Astrocyte (in vitro differentiated cells and primary cell): Measurements from ENCODE around the gene C2orf80. TPM values are rescaled to one million over a fixed set of nuclear protein-coding genes. Genes with fewer than 3 reads are reported as not detected.

Source experiments
- DNase-seq: peaks from one replicate; pipeline ENCODE4 v3.0.0-alpha.2; 2010; ENCODE audit warnings: low read depth
- FAIRE-seq: peaks from 2 replicates; lab custom pipeline; 2011; peaks lifted over from hg19 to GRCh38; lab: Jason Lieb, UNC
- H2AFZ ChIP-seq: 2 replicates; pipeline ENCODE4 v1.6.0; 2012; ENCODE audit warnings: low read depth, low read length, inconsistent platforms
- H3K27ac ChIP-seq: 2 replicates; pipeline ENCODE4 v1.5.1; 2011; ENCODE audit warnings: low read depth, low read length, inconsistent platforms
- H3K27me3 ChIP-seq: 2 replicates; pipeline ENCODE4 v1.6.0; 2011; ENCODE audit warnings: low read length, inconsistent platforms; ENCODE audit not compliant: insufficient read depth
- H3K36me3 ChIP-seq: 2 replicates; pipeline ENCODE4 v1.5.1; 2011; ENCODE audit warnings: low read length, inconsistent platforms; ENCODE audit not compliant: insufficient read depth
- H3K4me1 ChIP-seq: 2 replicates; pipeline ENCODE4 v1.5.1; 2011; ENCODE audit warnings: low read length, inconsistent platforms; ENCODE audit not compliant: insufficient read depth
- H3K4me2 ChIP-seq: 2 replicates; pipeline ENCODE4 v1.6.0; 2012; ENCODE audit warnings: low read length, inconsistent platforms
- H3K4me3 ChIP-seq: 2 replicates; pipeline ENCODE4 v1.5.1; 2011; ENCODE audit warnings: low read depth, mild to moderate bottlenecking, low read length, inconsistent platforms; ENCODE audit not compliant: insufficient read depth
- H3K79me2 ChIP-seq: 2 replicates; pipeline ENCODE4 v1.6.0; 2012; ENCODE audit warnings: mild to moderate bottlenecking, low read length, inconsistent platforms; ENCODE audit not compliant: insufficient read depth
- H3K9ac ChIP-seq: 2 replicates; pipeline ENCODE4 v1.6.0; 2012; ENCODE audit warnings: mild to moderate bottlenecking, low read length, inconsistent platforms
- H3K9me3 ChIP-seq: 2 replicates; pipeline ENCODE4 v1.5.1; 2012; ENCODE audit warnings: low read depth, mild to moderate bottlenecking, low read length, inconsistent platforms; ENCODE audit not compliant: insufficient read depth
- H4K20me1 ChIP-seq: 2 replicates; pipeline ENCODE4 v1.6.0; 2012; ENCODE audit warnings: low read length, inconsistent platforms; ENCODE audit not compliant: insufficient read depth
- H3K27ac Mint-ChIP-seq: one replicate; pipeline ENCODE4 v1.8.0; 2021; ENCODE audit warnings: mild to moderate bottlenecking, mixed read lengths; ENCODE audit not compliant: unreplicated experiment
- H3K27me3 Mint-ChIP-seq: one replicate; pipeline ENCODE4 v1.8.0; 2021; ENCODE audit warnings: low read depth, mixed read lengths; ENCODE audit not compliant: unreplicated experiment
- H3K36me3 Mint-ChIP-seq: one replicate; pipeline ENCODE4 v1.8.0; 2021; ENCODE audit warnings: low read depth, mixed read lengths; ENCODE audit not compliant: unreplicated experiment
- H3K4me1 Mint-ChIP-seq: one replicate; pipeline ENCODE4 v1.8.0; 2021; ENCODE audit warnings: low read depth, mixed read lengths; ENCODE audit not compliant: unreplicated experiment
- H3K4me3 Mint-ChIP-seq: one replicate; pipeline ENCODE4 v1.8.0; 2021; ENCODE audit warnings: mild to moderate bottlenecking, moderate library complexity, mixed read lengths; ENCODE audit not compliant: unreplicated experiment
- H3K9me3 Mint-ChIP-seq: one replicate; pipeline ENCODE4 v1.8.0; 2021; ENCODE audit warnings: mild to moderate bottlenecking, mixed read lengths; ENCODE audit not compliant: unreplicated experiment
- CTCF ChIP-seq: IDR thresholded peaks from 2 replicates; pipeline ENCODE4 v1.5.1; 2011; ENCODE audit warnings: low read depth, mild to moderate bottlenecking, inconsistent platforms, low read length, moderate library complexity; ENCODE audit not compliant: insufficient read depth
- EZH2 ChIP-seq: IDR thresholded peaks from 2 replicates; pipeline ENCODE4 v1.6.1; 2012; ENCODE audit warnings: mild to moderate bottlenecking, low read length, inconsistent platforms; ENCODE audit not compliant: insufficient read depth
- total RNA-seq: library from RNA; stranded (reverse); gene quantifications from 2 replicates; pipeline ENCODE4 v1.2.1, GENCODE V29; 2021

The C2orf80 gene
- total RNA-seq, 1 donor from 2014 or later = not detected

GRCh38 chr2:208186893-208187292, 2.9 kb downstream of the C2orf80 start:
- H3K27me3 ChIP-seq = peaks cover 8% of the 10 kb centered on the region
- H3K27ac ChIP-seq = no peak overlapping the region
- H4K20me1 ChIP-seq = no peaks in the 10 kb centered on the region
- H3K4me2 ChIP-seq = no peak overlapping the region
- Mint-ChIP-seq H3K9me3 (no peaks in the 10 kb centered on the region), H3K4me1 (no peaks in the 10 kb centered on the region), H3K36me3 (no peaks in the 10 kb centered on the region), H3K27me3 (peaks cover 31% of the 10 kb centered on the region), H3K27ac (no peak overlapping the region), H3K4me3 (no peak overlapping the region)
- no peak overlapping the region for H3K4me3 ChIP-seq
- DNase-seq (no peak), FAIRE-seq (no peak)
- H3K36me3 ChIP-seq = no peaks in the 10 kb centered on the region
- TF ChIP-seq CTCF (no peak), EZH2 (no peak)
- no peaks in the 10 kb centered on the region for H3K9me3 ChIP-seq
- no peaks in the 10 kb centered on the region for H3K79me2 ChIP-seq
- H3K9ac ChIP-seq = no peak overlapping the region
- H3K4me1 ChIP-seq = no peaks in the 10 kb centered on the region
- H2AFZ ChIP-seq = no peak overlapping the region

- no peak overlapping the region for H3K4me3 ChIP-seq
- no peak overlapping the region for H2AFZ ChIP-seq
- no peaks in the 10 kb centered on the region for H3K36me3 ChIP-seq
- Mint-ChIP-seq H3K4me1 (no peaks in the 10 kb centered on the region), H3K27me3 (peaks cover 33% of the 10 kb centered on the region), H3K9me3 (no peaks in the 10 kb centered on the region), H3K36me3 (no peaks in the 10 kb centered on the region), H3K27ac (no peak overlapping the region), H3K4me3 (no peak overlapping the region)
- H3K9me3 ChIP-seq = no peaks in the 10 kb centered on the region
- FAIRE-seq = no peak
- no peak overlapping the region for H3K9ac ChIP-seq
- DNase-seq = no peak
- no peaks in the 10 kb centered on the region for H4K20me1 ChIP-seq
- no peak for TF ChIP-seq CTCF
- no peak for TF ChIP-seq EZH2
- peaks cover 8% of the 10 kb centered on the region for H3K27me3 ChIP-seq
- H3K4me1 ChIP-seq = no peaks in the 10 kb centered on the region
- no peaks in the 10 kb centered on the region for H3K79me2 ChIP-seq
- H3K4me2 ChIP-seq = no peak overlapping the region
- no peak overlapping the region for H3K27ac ChIP-seq
Observed at GRCh38 chr2:208186465-208186864, 3.4 kb downstream of the C2orf80 start.

GRCh38 chr2:208183972-208184705, 5.7 kb downstream of the C2orf80 start:
- Histone ChIP-seq H3K4me1 (no peaks in the 10 kb centered on the region), H4K20me1 (no peaks in the 10 kb centered on the region), H3K27me3 (peaks cover 8% of the 10 kb centered on the region), H3K4me3 (no peak overlapping the region), H3K27ac (no peak overlapping the region), H2AFZ (peak overlapping the region; percentile 4), H3K9me3 (no peaks in the 10 kb centered on the region), H3K36me3 (no peaks in the 10 kb centered on the region), H3K9ac (no peak overlapping the region), H3K4me2 (no peak overlapping the region), H3K79me2 (no peaks in the 10 kb centered on the region)
- TF ChIP-seq EZH2 (no peak), CTCF (no peak)
- no peak for FAIRE-seq
- Mint-ChIP-seq H3K9me3 (no peaks in the 10 kb centered on the region), H3K36me3 (no peaks in the 10 kb centered on the region), H3K27me3 (peaks cover 26% of the 10 kb centered on the region), H3K27ac (no peak overlapping the region), H3K4me3 (no peak overlapping the region), H3K4me1 (no peaks in the 10 kb centered on the region)
- DNase-seq = no peak
